Measurements from ENCODE around the gene COL18A1.

The COL18A1 gene

GRCh38 chr21:45546636-45547544, 141.9 kb downstream of the COL18A1 start:
- Histone ChIP-seq H3K27ac (ENCODE audit: low read length) (no peak overlapping the region), H3K27me3 (ENCODE audit: low read depth, low read length) (peaks cover 9% of the 10 kb centered on the region; the same call in 1 of the 2 replicates)

DNA sequence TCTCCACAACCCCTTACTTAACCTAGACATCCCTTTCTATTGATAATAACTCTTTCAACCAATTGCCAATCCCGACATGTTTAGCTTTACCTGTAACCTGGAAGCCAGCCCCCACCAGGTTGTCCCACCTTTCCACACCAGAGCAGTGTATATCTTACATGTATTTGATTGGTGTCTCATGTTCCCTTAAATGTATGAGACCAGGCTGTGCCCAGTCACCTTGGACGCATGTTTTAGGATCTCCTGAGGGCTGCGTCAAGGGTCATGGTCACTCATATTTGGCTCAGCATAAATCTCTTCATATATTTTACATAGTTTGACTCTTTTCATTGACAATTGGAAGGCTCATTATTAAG, 142.6 kb downstream of the COL18A1 start:
- H3K79me2 ChIP-seq (ENCODE audit: low read length), result no peaks in the 10 kb centered on the region
- H3K36me3 ChIP-seq (replicated peaks; ENCODE audit: low read depth, low read length), result no peaks in the 10 kb centered on the region
- TF ChIP-seq CTCF (IDR thresholded peaks at IDR 0.05; ENCODE audit: low read depth, low read length) (no peak), EZH2phosphoT487 (IDR thresholded peaks at IDR 0.05; ENCODE audit: low read depth) (no peak)
- no peak overlapping the region for H3K27ac ChIP-seq (ENCODE audit: low read length)
- no peaks in the 10 kb centered on the region for H3K9me3 ChIP-seq (ENCODE audit: insufficient read depth, low read length)
- H3K9ac ChIP-seq (ENCODE audit: low read length), result no peak overlapping the region
- no peak overlapping the region for H3K4me3 ChIP-seq (ENCODE audit: low read length)
- no peak overlapping the region for H3K4me2 ChIP-seq (ENCODE audit: low read length)
- H3K27me3 ChIP-seq (ENCODE audit: low read depth, low read length), result peaks cover 9% of the 10 kb centered on the region; the same call in 1 of the 2 replicates
- no peak overlapping the region for H2AFZ ChIP-seq (ENCODE audit: low read depth, low read length)
- peaks cover 29% of the 10 kb centered on the region for H3K4me1 ChIP-seq (ENCODE audit: low read length)
- no peaks in the 10 kb centered on the region for H4K20me1 ChIP-seq (ENCODE audit: insufficient read depth, low read length)

More at GRCh38 chr21:45546636-45547544, 141.9 kb downstream of the COL18A1 start:
- no peaks in the 10 kb centered on the region for H3K36me3 ChIP-seq (replicated peaks; ENCODE audit: low read depth, low read length)
- H2AFZ ChIP-seq (ENCODE audit: low read depth, low read length), result no peak overlapping the region
- no peak for TF ChIP-seq EZH2phosphoT487 (IDR thresholded peaks at IDR 0.05; ENCODE audit: low read depth)
- TF ChIP-seq CTCF (IDR thresholded peaks at IDR 0.05; ENCODE audit: low read depth, low read length), result no peak
- no peak overlapping the region for H3K4me2 ChIP-seq (ENCODE audit: low read length)
- no peaks in the 10 kb centered on the region for H3K9me3 ChIP-seq (ENCODE audit: insufficient read depth, low read length)
- H3K9ac ChIP-seq (ENCODE audit: low read length), result no peak overlapping the region
- no peaks in the 10 kb centered on the region for H3K79me2 ChIP-seq (ENCODE audit: low read length)
- H4K20me1 ChIP-seq (ENCODE audit: insufficient read depth, low read length), result no peaks in the 10 kb centered on the region
- H3K4me1 ChIP-seq (ENCODE audit: low read length), result peaks cover 24% of the 10 kb centered on the region
- no peak overlapping the region for H3K4me3 ChIP-seq (ENCODE audit: low read length)

DNA sequence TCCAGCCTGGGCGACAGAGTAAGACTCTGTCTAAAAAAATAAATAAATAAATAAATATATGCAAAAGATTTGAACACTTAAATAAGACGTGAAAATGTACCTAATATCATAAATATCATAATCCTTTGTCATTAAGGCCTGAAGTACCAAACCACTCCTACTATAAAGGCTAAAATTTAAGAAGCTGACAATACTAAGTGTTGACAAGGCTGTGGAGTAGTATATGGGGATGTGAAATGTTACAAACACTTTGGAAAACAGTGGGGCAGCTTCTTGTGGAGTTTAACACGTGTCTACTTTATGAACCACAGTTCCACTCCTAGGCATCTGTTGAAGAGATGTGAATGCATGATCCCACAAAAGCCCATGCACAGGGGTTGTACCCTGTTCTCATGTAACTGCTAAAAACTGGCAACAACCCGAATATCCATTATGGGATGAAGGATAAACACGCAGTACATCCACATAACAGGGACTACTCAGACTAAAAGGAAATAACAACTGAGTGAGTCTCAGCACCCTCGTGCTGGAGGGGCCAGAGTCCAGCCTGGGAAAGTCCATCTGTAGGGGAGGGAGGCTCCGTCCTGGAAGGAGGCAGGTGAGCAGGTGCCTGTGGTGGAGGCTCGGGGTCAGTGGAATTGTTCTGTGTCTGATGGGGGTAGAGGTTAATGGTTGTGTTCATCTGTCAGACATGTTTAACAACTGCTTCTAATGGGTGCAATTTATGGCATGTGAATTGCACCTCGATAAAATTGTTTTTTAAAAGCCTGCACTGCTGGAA, 143.9 kb downstream of the COL18A1 start:
- Histone ChIP-seq H3K4me2 (ENCODE audit: low read length) (no peak overlapping the region), H3K4me3 (ENCODE audit: low read length) (no peak overlapping the region), H4K20me1 (ENCODE audit: insufficient read depth, low read length) (no peaks in the 10 kb centered on the region), H3K27ac (ENCODE audit: low read length) (no peak overlapping the region), H3K36me3 (replicated peaks; ENCODE audit: low read depth, low read length) (no peaks in the 10 kb centered on the region), H3K4me1 (ENCODE audit: low read length) (peaks cover 25% of the 10 kb centered on the region), H3K27me3 (ENCODE audit: low read depth, low read length) (peaks cover 9% of the 10 kb centered on the region; the same call in 1 of the 2 replicates), H2AFZ (ENCODE audit: low read depth, low read length) (no peak overlapping the region), H3K79me2 (ENCODE audit: low read length) (no peaks in the 10 kb centered on the region), H3K9ac (ENCODE audit: low read length) (no peak overlapping the region), H3K9me3 (ENCODE audit: insufficient read depth, low read length) (no peaks in the 10 kb centered on the region)
- TF ChIP-seq EZH2phosphoT487 (IDR thresholded peaks at IDR 0.05; ENCODE audit: low read depth) (no peak), CTCF (IDR thresholded peaks at IDR 0.05; ENCODE audit: low read depth, low read length) (no peak)

All from OCI-LY3 (cell line).